Stimulated activated CD8-positive, alpha-beta memory T cell treated with anti-CD3 and anti-CD28 coated beads, Interleukin-7, amount 100 ng/mL, for 24 hours (primary cell): ENCODE results near the gene STING1.
"Not testable (repeated sequence)": the region's sequence is repeated elsewhere in the genome, so short reads cannot be mapped to it uniquely, and the experiment has no call there.

ENCODE experiments used
- DNase-seq: peaks from one replicate; pipeline ENCODE4 v3.0.0-alpha.2; 2020; ENCODE audit warnings: low read depth

The STING1 gene

GRCh38 chr5:139482050-139482889 lies at the start of gene STING1:
TSS of gene STING1 (minus strand) at chr5:139482758. CDS start at chr5:139481704, 1,054 bp downstream.
- DNase-seq = no peak

- DNase-seq = no peak
These were observed 49.2 kb upstream of the STING1 start for GRCh38 chr5:139531772-139532169.

GRCh38 chr5:139530079-139530478 lies 47.5 kb upstream of the STING1 start:
- not testable (repeated sequence) for DNase-seq

GRCh38 chr5:139528695-139529094 lies 46.1 kb upstream of the STING1 start:
- DNase-seq = not testable (repeated sequence)

- not testable (repeated sequence) for DNase-seq
These were observed 45.4 kb upstream of the STING1 start for GRCh38 chr5:139527896-139528467.

- DNase-seq = not testable (repeated sequence)
These were observed 44.5 kb upstream of the STING1 start for GRCh38 chr5:139527090-139527470.

- not testable (repeated sequence) for DNase-seq
These were observed 43.9 kb upstream of the STING1 start for GRCh38 chr5:139526309-139527089.

GRCh38 chr5:139525586-139526308 lies 43.2 kb upstream of the STING1 start:
- DNase-seq = not testable (repeated sequence)

GRCh38 chr5:139524940-139525585 lies 42.5 kb upstream of the STING1 start:
- DNase-seq = no peak

GRCh38 chr5:139524446-139524845 lies 41.9 kb upstream of the STING1 start:
- DNase-seq = no peak

GRCh38 chr5:139523635-139524445 lies 41.3 kb upstream of the STING1 start:
- no peak for DNase-seq

GRCh38 chr5:139517683-139518564 lies 35.4 kb upstream of the STING1 start:
- peak; percentile 83 for DNase-seq

- DNase-seq = no peak
These were observed 31.9 kb upstream of the STING1 start for GRCh38 chr5:139514486-139514856.

- no peak for DNase-seq
These were observed 31.4 kb upstream of the STING1 start for GRCh38 chr5:139513852-139514485.

- peak; percentile 51 for DNase-seq
These were observed 30.9 kb upstream of the STING1 start for GRCh38 chr5:139513434-139513833.

- DNase-seq = no peak
These were observed 30.3 kb upstream of the STING1 start for GRCh38 chr5:139512786-139513390.

GRCh38 chr5:139504722-139505121 lies 22.2 kb upstream of the STING1 start:
- DNase-seq = not testable (repeated sequence)

GRCh38 chr5:139503879-139504278 lies 21.3 kb upstream of the STING1 start:
- DNase-seq = not testable (repeated sequence)
